Astrocyte (in vitro differentiated cells and primary cell): ENCODE measurements around the gene CCDC12. TPM values are rescaled to one million over a fixed set of nuclear protein-coding genes. Genes with fewer than 3 reads are reported as not detected.

ENCODE experiments used
- DNase-seq: peaks from one replicate; pipeline ENCODE4 v3.0.0-alpha.2; 2010; ENCODE audit warnings: low read depth
- FAIRE-seq: peaks from 2 replicates; lab custom pipeline; 2011; peaks lifted over from hg19 to GRCh38; lab: Jason Lieb, UNC
- H2AFZ ChIP-seq: 2 replicates; pipeline ENCODE4 v1.6.0; 2012; ENCODE audit warnings: low read depth, low read length, inconsistent platforms
- H3K27ac ChIP-seq: 2 replicates; pipeline ENCODE4 v1.5.1; 2011; ENCODE audit warnings: low read depth, low read length, inconsistent platforms
- H3K27me3 ChIP-seq: 2 replicates; pipeline ENCODE4 v1.6.0; 2011; ENCODE audit warnings: low read length, inconsistent platforms; ENCODE audit not compliant: insufficient read depth
- H3K36me3 ChIP-seq: 2 replicates; pipeline ENCODE4 v1.5.1; 2011; ENCODE audit warnings: low read length, inconsistent platforms; ENCODE audit not compliant: insufficient read depth
- H3K4me1 ChIP-seq: 2 replicates; pipeline ENCODE4 v1.5.1; 2011; ENCODE audit warnings: low read length, inconsistent platforms; ENCODE audit not compliant: insufficient read depth
- H3K4me2 ChIP-seq: 2 replicates; pipeline ENCODE4 v1.6.0; 2012; ENCODE audit warnings: low read length, inconsistent platforms
- H3K4me3 ChIP-seq: 2 replicates; pipeline ENCODE4 v1.5.1; 2011; ENCODE audit warnings: low read depth, mild to moderate bottlenecking, low read length, inconsistent platforms; ENCODE audit not compliant: insufficient read depth
- H3K79me2 ChIP-seq: 2 replicates; pipeline ENCODE4 v1.6.0; 2012; ENCODE audit warnings: mild to moderate bottlenecking, low read length, inconsistent platforms; ENCODE audit not compliant: insufficient read depth
- H3K9ac ChIP-seq: 2 replicates; pipeline ENCODE4 v1.6.0; 2012; ENCODE audit warnings: mild to moderate bottlenecking, low read length, inconsistent platforms
- H3K9me3 ChIP-seq: 2 replicates; pipeline ENCODE4 v1.5.1; 2012; ENCODE audit warnings: low read depth, mild to moderate bottlenecking, low read length, inconsistent platforms; ENCODE audit not compliant: insufficient read depth
- H4K20me1 ChIP-seq: 2 replicates; pipeline ENCODE4 v1.6.0; 2012; ENCODE audit warnings: low read length, inconsistent platforms; ENCODE audit not compliant: insufficient read depth
- H3K27ac Mint-ChIP-seq: one replicate; pipeline ENCODE4 v1.8.0; 2021; ENCODE audit warnings: mild to moderate bottlenecking, mixed read lengths; ENCODE audit not compliant: unreplicated experiment
- H3K27me3 Mint-ChIP-seq: one replicate; pipeline ENCODE4 v1.8.0; 2021; ENCODE audit warnings: low read depth, mixed read lengths; ENCODE audit not compliant: unreplicated experiment
- H3K36me3 Mint-ChIP-seq: one replicate; pipeline ENCODE4 v1.8.0; 2021; ENCODE audit warnings: low read depth, mixed read lengths; ENCODE audit not compliant: unreplicated experiment
- H3K4me1 Mint-ChIP-seq: one replicate; pipeline ENCODE4 v1.8.0; 2021; ENCODE audit warnings: low read depth, mixed read lengths; ENCODE audit not compliant: unreplicated experiment
- H3K4me3 Mint-ChIP-seq: one replicate; pipeline ENCODE4 v1.8.0; 2021; ENCODE audit warnings: mild to moderate bottlenecking, moderate library complexity, mixed read lengths; ENCODE audit not compliant: unreplicated experiment
- H3K9me3 Mint-ChIP-seq: one replicate; pipeline ENCODE4 v1.8.0; 2021; ENCODE audit warnings: mild to moderate bottlenecking, mixed read lengths; ENCODE audit not compliant: unreplicated experiment
- CTCF ChIP-seq: IDR thresholded peaks from 2 replicates; pipeline ENCODE4 v1.5.1; 2011; ENCODE audit warnings: low read depth, mild to moderate bottlenecking, inconsistent platforms, low read length, moderate library complexity; ENCODE audit not compliant: insufficient read depth
- EZH2 ChIP-seq: IDR thresholded peaks from 2 replicates; pipeline ENCODE4 v1.6.1; 2012; ENCODE audit warnings: mild to moderate bottlenecking, low read length, inconsistent platforms; ENCODE audit not compliant: insufficient read depth
- total RNA-seq: library from RNA; stranded (reverse); gene quantifications from 2 replicates; pipeline ENCODE4 v1.2.1, GENCODE V29; 2021

Gene CCDC12
- total RNA-seq, 1 donor from 2014 or later = 29.0 TPM

- H3K9ac ChIP-seq = no peak overlapping the region
- no peak for DNase-seq
- no peak overlapping the region for H3K4me3 ChIP-seq
- H3K9me3 ChIP-seq = no peaks in the 10 kb centered on the region
- H3K4me1 ChIP-seq = peaks cover 38% of the 10 kb centered on the region
- peaks cover 100% of the 10 kb centered on the region for H3K79me2 ChIP-seq
- no peaks in the 10 kb centered on the region for H3K27me3 Mint-ChIP-seq
- no peak overlapping the region for H2AFZ ChIP-seq
- peaks cover 17% of the 10 kb centered on the region for H3K36me3 Mint-ChIP-seq
- H3K36me3 ChIP-seq = no peaks in the 10 kb centered on the region
- no peak for FAIRE-seq
- no peak overlapping the region for H3K27ac ChIP-seq
- peaks cover 50% of the 10 kb centered on the region for H3K4me1 Mint-ChIP-seq
- TF ChIP-seq EZH2 = no peak
- TF ChIP-seq CTCF = no peak
- H3K9me3 Mint-ChIP-seq = no peaks in the 10 kb centered on the region
- H3K4me2 ChIP-seq = no peak overlapping the region
- H4K20me1 ChIP-seq = peaks cover 97% of the 10 kb centered on the region
- H3K27me3 ChIP-seq = no peaks in the 10 kb centered on the region
- peak overlapping the region; percentile 34 for H3K27ac Mint-ChIP-seq
- peak overlapping the region; percentile 34 for H3K4me3 Mint-ChIP-seq
Observed at GRCh38 chr3:46946416-46946815, 30.1 kb downstream of the CCDC12 start.

DNA sequence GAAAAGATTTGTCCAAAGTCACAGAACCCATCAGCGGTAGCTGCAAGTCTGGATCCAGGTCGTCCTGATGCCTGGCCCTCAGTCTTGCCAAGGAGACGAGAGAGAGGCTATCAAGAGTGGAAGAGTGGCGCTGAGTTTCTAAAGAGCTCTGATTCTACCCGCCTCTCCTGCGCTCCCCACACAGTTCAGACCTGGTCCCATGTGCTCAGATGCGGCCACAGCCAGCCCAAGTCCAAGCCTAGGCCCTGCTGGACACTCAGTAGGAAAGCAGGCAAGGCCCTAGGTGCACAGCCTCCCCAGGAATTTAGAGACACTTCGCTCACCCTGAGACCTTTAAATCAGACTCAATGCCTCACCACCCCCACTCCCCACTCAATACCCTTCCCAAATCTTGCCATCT, 32.4 kb downstream of the CCDC12 start:
- H3K27ac ChIP-seq = no peak overlapping the region
- no peaks in the 10 kb centered on the region for H3K9me3 Mint-ChIP-seq
- peaks cover 55% of the 10 kb centered on the region for H3K4me1 Mint-ChIP-seq
- H3K4me1 ChIP-seq = peaks cover 34% of the 10 kb centered on the region
- peak overlapping the region; percentile 0 for H3K4me2 ChIP-seq
- DNase-seq (no peak), FAIRE-seq (no peak)
- peaks cover 95% of the 10 kb centered on the region for H3K79me2 ChIP-seq
- TF ChIP-seq CTCF (no peak), EZH2 (no peak)
- no peaks in the 10 kb centered on the region for H3K27me3 Mint-ChIP-seq
- no peaks in the 10 kb centered on the region for H3K9me3 ChIP-seq
- no peak overlapping the region for H3K9ac ChIP-seq
- H3K36me3 ChIP-seq = no peaks in the 10 kb centered on the region
- H2AFZ ChIP-seq = no peak overlapping the region
- peaks cover 25% of the 10 kb centered on the region for H3K36me3 Mint-ChIP-seq
- no peaks in the 10 kb centered on the region for H3K27me3 ChIP-seq
- no peak overlapping the region for H3K4me3 ChIP-seq
- H4K20me1 ChIP-seq = peaks cover 98% of the 10 kb centered on the region
- no peak overlapping the region for H3K27ac Mint-ChIP-seq
- no peak overlapping the region for H3K4me3 Mint-ChIP-seq

DNA sequence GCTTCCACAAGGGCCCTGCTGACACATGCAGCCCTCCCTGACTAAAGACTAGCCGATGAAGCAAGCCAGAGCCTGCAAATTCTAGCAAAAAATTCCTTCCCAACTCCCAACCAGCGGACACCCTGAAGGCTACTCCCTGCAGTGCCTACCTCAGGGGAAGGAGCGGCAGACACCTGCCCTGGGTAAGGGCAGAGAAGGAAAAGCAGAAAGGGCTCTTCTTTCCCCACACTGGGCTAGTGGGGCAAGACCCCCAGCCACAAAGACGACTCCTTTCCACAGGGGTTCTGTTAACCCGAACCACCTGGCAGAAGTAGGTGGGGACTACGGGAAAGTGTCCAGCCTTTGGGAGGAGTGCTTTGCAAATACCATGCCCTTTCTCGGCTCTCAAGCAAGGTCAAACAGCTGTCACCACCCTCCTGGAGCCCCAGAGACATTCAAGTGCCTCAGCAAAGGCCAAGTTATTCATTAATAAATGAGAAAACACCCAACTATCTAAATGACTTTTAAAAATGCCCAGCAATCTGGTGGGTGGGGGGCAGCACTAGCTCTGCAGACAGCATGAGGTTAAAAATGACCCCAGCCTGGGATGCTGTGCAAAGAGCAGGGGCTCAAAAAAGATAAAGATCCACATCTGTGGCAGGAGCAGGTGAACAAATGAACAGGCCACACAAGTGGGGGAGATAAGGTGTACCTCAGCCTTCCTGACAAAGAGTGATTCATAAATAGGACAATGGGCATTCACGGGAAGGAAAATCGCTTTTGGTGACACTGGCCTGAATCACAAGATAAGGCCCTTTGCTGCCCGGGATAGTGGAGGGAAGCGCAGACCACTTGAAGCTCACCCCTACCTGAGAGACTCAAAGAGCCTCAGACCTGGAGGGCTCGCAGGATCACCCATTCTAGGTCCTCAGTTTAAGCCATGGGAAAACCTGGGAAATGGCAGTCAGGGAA, 33.0 kb downstream of the CCDC12 start:
- Mint-ChIP-seq H3K9me3 (no peaks in the 10 kb centered on the region), H3K4me3 (no peak overlapping the region), H3K27ac (no peak overlapping the region), H3K4me1 (peaks cover 54% of the 10 kb centered on the region), H3K36me3 (peaks cover 27% of the 10 kb centered on the region), H3K27me3 (no peaks in the 10 kb centered on the region)
- Histone ChIP-seq H3K27me3 (no peaks in the 10 kb centered on the region), H3K79me2 (peaks cover 95% of the 10 kb centered on the region), H3K4me3 (no peak overlapping the region), H3K9me3 (no peaks in the 10 kb centered on the region), H4K20me1 (peaks cover 98% of the 10 kb centered on the region), H3K9ac (no peak overlapping the region), H3K27ac (no peak overlapping the region), H3K4me2 (peak overlapping the region; percentile 0), H3K36me3 (no peaks in the 10 kb centered on the region), H2AFZ (no peak overlapping the region), H3K4me1 (peaks cover 29% of the 10 kb centered on the region)
- TF ChIP-seq EZH2 = no peak
- no peak for TF ChIP-seq CTCF
- DNase-seq (peak; percentile 16), FAIRE-seq (no peak)
